Tibial artery (tissue), 4 donors: Measurements from ENCODE around the gene PLPPR5.

Source experiments
- DNase-seq, 2 donors: peaks; one replicate each; pipeline ENCODE4 v3.0.0-alpha.2; 2019
- H3K27ac ChIP-seq, 2 donors: fragments of 200-600 bp; sonication (generic) in 1 of 2; 1 replicate in 1 of 2; 2 replicates in 1 of 2; pipeline ENCODE4 v1.5.1; 2018 to 2019; ENCODE audit warnings: mild to moderate bottlenecking in 1 of 2
- H3K27me3 ChIP-seq, 2 donors: fragments of 200-600 bp; sonication (generic) in 1 of 2; one replicate each; pipeline versions ENCODE4 v1.5.1 to v1.6.0; 2016 to 2019
- H3K36me3 ChIP-seq, 3 donors: fragments of 200-600 bp; sonication (generic) in 2 of 3; one replicate each; pipeline ENCODE4 v1.5.1; 2016 to 2019; ENCODE audit warnings: mild to moderate bottlenecking in 2 of 3
- H3K4me1 ChIP-seq, 4 donors: fragments of 200-600 bp; sonication (generic) in 2 of 4; 1 replicate in 3 of 4; 2 replicates in 1 of 4; pipeline ENCODE4 v1.5.1; 2016 to 2019
- H3K4me3 ChIP-seq, 2 donors: fragments of 200-600 bp; sonication (generic) in 1 of 2; 1 replicate in 1 of 2; 2 replicates in 1 of 2; pipeline ENCODE4 v1.5.1; 2018 to 2019; ENCODE audit warnings: mild to moderate bottlenecking in 2 of 2
- H3K9me3 ChIP-seq, 3 donors: fragments of 200-600 bp; sonication (generic) in 1 of 3; one replicate each; pipeline ENCODE4 v1.5.1; 2016 to 2019
- intact Hi-C: fragments of 100-400 bp; cut with DNase I; formaldehyde crosslinking; loops from one replicate; pipeline ENCODE4 v1.15.0; 2023; ENCODE audit warnings: low total_unique reads
- TF ChIP-seq, protein P1 (sequence below), 2 experiments: fragments of 200-600 bp in 1 of 2; fragments of 450-650 bp in 1 of 2; IDR thresholded peaks; one replicate each; pipeline ENCODE4 v1.5.1; 2017 to 2019; ENCODE audit warnings: antibody characterized with exemption in 2 of 2, mild to moderate bottlenecking in 1 of 2, moderate library complexity in 1 of 2

PLPPR5 gene

GRCh38 chr1:98923667-98924066 lies 81.0 kb downstream of the PLPPR5 start:
- Histone ChIP-seq H3K4me3 (no peak overlapping the region), H3K36me3 (no peaks in the 10 kb centered on the region), H3K9me3 (no peaks in the 10 kb centered on the region), H3K27me3 (no peaks in the 10 kb centered on the region), H3K4me1 (no peaks in the 10 kb centered on the region), H3K27ac (no peak overlapping the region)
- TF ChIP-seq, protein P1, sequence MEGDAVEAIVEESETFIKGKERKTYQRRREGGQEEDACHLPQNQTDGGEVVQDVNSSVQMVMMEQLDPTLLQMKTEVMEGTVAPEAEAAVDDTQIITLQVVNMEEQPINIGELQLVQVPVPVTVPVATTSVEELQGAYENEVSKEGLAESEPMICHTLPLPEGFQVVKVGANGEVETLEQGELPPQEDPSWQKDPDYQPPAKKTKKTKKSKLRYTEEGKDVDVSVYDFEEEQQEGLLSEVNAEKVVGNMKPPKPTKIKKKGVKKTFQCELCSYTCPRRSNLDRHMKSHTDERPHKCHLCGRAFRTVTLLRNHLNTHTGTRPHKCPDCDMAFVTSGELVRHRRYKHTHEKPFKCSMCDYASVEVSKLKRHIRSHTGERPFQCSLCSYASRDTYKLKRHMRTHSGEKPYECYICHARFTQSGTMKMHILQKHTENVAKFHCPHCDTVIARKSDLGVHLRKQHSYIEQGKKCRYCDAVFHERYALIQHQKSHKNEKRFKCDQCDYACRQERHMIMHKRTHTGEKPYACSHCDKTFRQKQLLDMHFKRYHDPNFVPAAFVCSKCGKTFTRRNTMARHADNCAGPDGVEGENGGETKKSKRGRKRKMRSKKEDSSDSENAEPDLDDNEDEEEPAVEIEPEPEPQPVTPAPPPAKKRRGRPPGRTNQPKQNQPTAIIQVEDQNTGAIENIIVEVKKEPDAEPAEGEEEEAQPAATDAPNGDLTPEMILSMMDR (IDR thresholded peaks at IDR 0.05) = no peak
- DNase-seq = no peak
- intact Hi-C loops = no loop called here

DNA sequence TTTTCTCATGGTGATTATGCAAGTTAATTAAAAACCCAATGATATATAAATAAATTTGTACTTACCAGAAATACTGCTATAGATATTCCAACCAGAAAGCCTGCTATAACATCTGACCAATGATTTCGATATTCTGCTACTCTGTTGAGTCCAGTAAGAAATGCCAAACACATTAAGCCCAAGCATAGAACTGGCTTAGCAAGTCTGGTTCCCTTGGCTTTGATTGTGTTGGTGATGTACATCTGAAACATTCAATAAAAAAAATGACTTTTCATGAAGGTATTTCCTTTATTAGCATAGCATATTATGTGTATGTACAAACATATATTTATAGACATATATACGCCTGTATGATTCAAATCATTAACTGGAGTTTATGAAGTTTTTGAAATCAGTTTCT lies 82.8 kb downstream of the PLPPR5 start:
- no peak for DNase-seq
- intact Hi-C loops = no loop called here
- TF ChIP-seq, protein P1 (IDR thresholded peaks at IDR 0.05) = no peak
- Histone ChIP-seq H3K4me3 (no peak overlapping the region), H3K36me3 (no peaks in the 10 kb centered on the region), H3K9me3 (no peaks in the 10 kb centered on the region), H3K27me3 (no peaks in the 10 kb centered on the region), H3K4me1 (no peaks in the 10 kb centered on the region), H3K27ac (no peak overlapping the region)

DNA sequence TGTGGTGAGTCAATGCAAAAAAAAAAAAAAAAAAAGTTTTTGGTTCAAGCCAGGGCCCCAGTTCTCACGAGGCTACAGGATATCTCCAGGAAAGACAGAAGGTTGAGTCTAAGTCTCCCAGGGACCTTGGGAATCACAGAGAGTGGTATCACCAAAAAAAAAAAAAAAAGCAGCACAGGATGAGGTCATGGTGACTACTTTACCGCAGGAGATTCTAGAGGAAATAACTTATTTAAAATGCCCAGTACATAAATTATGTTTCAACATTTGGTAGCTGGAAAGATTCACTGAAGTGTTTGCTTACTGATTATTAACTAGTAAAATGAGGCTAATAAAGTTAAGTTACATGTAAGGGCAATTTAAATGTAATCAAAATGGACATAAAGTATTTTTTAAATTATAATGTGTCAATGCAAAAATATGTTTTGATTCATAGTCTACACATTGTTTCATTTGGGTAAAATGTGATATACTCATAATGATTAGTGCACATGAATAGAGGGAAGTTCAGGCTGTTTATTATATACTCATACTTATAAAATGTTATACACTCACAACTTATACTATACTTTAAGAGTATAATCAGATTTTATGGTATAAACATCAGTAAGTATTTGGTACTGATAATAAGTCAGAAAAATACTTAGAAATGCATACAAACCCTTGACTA lies 84.1 kb downstream of the PLPPR5 start:
- H3K4me1 ChIP-seq = no peaks in the 10 kb centered on the region
- no peaks in the 10 kb centered on the region for H3K9me3 ChIP-seq
- no peak for DNase-seq
- no peaks in the 10 kb centered on the region for H3K27me3 ChIP-seq
- H3K27ac ChIP-seq = no peak overlapping the region
- H3K4me3 ChIP-seq = no peak overlapping the region
- intact Hi-C loops = no loop called here
- H3K36me3 ChIP-seq = no peaks in the 10 kb centered on the region
- TF ChIP-seq, protein P1 (IDR thresholded peaks at IDR 0.05) = no peak

- DNase-seq = no peak
- Histone ChIP-seq H3K27ac (no peak overlapping the region), H3K36me3 (no peaks in the 10 kb centered on the region), H3K4me1 (no peaks in the 10 kb centered on the region), H3K4me3 (no peak overlapping the region), H3K27me3 (no peaks in the 10 kb centered on the region), H3K9me3 (no peaks in the 10 kb centered on the region)
- intact Hi-C loops = no loop called here
- TF ChIP-seq, protein P1 (IDR thresholded peaks at IDR 0.05) = no peak
These were observed 85.0 kb downstream of the PLPPR5 start for GRCh38 chr1:98919652-98920051.

GRCh38 chr1:98919211-98919610 lies 85.5 kb downstream of the PLPPR5 start:
- TF ChIP-seq, protein P1 (IDR thresholded peaks at IDR 0.05) = no peak
- no peak overlapping the region for H3K4me3 ChIP-seq

DNA sequence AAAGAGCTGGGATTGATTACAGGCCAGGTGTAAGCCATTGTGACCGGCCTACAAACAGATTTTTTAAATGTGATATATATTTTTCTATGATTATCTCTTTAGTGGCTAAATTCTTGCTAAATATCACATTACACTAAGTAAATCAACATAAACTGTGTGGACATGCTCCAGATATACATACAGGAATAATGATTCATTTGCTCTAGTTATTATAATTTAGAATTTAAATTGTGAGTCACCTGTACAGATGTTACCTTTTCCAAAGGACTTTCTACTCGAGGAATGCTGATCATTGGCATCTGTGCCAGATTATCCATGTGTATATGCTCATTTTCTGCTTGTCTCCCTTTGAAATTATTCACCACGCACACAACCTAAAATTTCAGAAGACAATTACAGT lies 90.1 kb downstream of the PLPPR5 start:
- H3K27ac ChIP-seq = no peak overlapping the region
- TF ChIP-seq, protein P1 (IDR thresholded peaks at IDR 0.05) = no peak
- no peaks in the 10 kb centered on the region for H3K9me3 ChIP-seq
- no peak overlapping the region for H3K4me3 ChIP-seq
- H3K36me3 ChIP-seq = no peaks in the 10 kb centered on the region
- no peaks in the 10 kb centered on the region for H3K4me1 ChIP-seq
- no peak for DNase-seq
- intact Hi-C loops = no loop called here
- no peaks in the 10 kb centered on the region for H3K27me3 ChIP-seq

More at GRCh38 chr1:98919211-98919610, 85.5 kb downstream of the PLPPR5 start:
- H3K4me1 ChIP-seq = no peaks in the 10 kb centered on the region
- no peaks in the 10 kb centered on the region for H3K36me3 ChIP-seq
- intact Hi-C loops = no loop called here
- H3K27me3 ChIP-seq = no peaks in the 10 kb centered on the region
- no peak overlapping the region for H3K27ac ChIP-seq
- no peaks in the 10 kb centered on the region for H3K9me3 ChIP-seq
- DNase-seq = no peak
